Measurements from ENCODE around the gene GGT5.
A peak's percentile ranks its signal among the peaks of the same experiment; 100 is the strongest.
"Not testable (repeated sequence)": the region's sequence is repeated elsewhere in the genome, so short reads cannot be mapped to it uniquely, and the experiment has no call there.

Gene GGT5

GRCh38 chr22:24245030-24245431, at the start of gene GGT5:
Gene GGT5, minus strand, starts transcription at chr22:24245082. Its CDS starts 357 bp downstream, at chr22:24244725.
- FAIRE-seq; DNase-seq (ENCODE audit: insufficient read length, low spot score): not testable (repeated sequence)

DNA sequence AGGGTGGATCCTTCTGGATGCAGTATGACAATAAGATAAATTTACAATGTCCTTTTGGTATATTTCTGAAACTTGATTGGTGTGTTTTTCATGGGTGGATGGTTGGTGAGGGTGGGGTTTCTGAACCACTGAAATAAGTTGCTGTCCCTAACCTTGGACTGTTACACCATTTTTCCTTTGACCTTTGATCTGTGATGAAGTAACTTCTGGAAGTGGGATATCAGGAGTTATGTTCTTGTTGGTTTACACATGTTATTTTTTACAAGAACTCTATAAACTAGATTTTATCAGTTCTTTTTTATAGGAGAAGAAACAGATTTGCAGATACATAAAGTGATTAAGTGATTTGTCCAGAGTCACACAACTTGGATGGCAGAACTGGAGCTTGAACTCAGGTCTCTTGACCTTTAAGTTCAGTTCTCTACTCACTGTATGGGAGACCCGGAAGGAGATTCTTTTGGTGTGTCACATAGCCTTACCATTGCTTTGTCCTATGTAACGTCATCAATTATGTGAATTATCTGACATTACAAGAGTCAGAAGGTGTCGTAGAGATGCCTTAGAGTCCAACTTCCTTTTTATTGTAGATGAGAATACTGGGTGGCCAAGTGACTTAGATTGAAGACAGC, 47.4 kb upstream of the GGT5 start:
- not testable (repeated sequence) for DNase-seq (ENCODE audit: insufficient read length, low spot score); FAIRE-seq

GRCh38 chr22:24291515-24292201, 46.8 kb upstream of the GGT5 start:
- DNase-seq (ENCODE audit: insufficient read length, low spot score), result no peak
- no peak for FAIRE-seq
- no peak for TF ChIP-seq POLR2A (IDR thresholded peaks at IDR 0.05; ENCODE audit: low read depth, low read length)

DNA sequence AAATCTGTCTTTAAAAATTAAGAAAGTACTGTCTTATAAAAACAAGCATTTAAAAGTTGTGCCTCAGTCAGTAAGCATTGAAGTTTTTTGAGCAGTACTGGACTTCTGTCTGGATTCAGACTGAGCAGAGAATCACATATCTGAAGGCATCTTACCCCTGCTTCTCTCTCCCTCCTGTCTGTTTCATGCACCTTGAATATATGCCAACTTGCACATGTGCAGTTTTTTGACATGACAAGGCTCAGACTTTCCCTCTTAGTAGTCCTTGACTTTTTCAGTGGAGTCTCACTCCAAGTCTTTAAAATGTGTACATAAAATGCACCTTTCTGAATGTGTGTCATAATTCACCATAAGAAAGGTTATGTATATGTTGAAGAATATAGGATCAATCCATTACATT, 45.6 kb upstream of the GGT5 start:
- DNase-seq (ENCODE audit: insufficient read length, low spot score) (no peak), FAIRE-seq (no peak)
- no peak for TF ChIP-seq POLR2A (IDR thresholded peaks at IDR 0.05; ENCODE audit: low read depth, low read length)

- DNase-seq (ENCODE audit: insufficient read length, low spot score) (no peak), FAIRE-seq (peak; percentile 6)
- no peak for TF ChIP-seq POLR2A (IDR thresholded peaks at IDR 0.05; ENCODE audit: low read depth, low read length)
Observed at GRCh38 chr22:24289741-24290163, 44.9 kb upstream of the GGT5 start.

DNA sequence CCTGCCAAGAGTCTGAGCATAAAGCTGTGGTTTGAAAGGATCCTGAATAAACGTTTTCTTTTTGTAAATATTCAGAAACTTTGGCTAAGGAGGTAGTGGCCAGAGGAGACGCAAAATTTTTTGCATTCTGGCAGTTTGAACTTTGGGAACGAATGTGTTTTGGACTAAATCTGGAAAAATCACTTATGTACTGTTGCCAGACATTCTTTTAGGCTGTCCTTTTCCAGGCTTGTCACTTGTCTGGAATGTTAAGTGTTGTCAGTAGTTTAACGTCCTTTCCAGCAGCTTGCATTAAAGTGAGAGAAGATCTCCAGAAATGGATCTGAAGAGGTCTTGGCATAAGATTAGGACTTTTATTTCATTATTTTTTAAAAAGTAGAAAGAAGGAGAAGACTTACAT, 44.2 kb upstream of the GGT5 start:
- peak; percentile 17 for DNase-seq (ENCODE audit: insufficient read length, low spot score)
- peak; percentile 70 for FAIRE-seq
- TF ChIP-seq POLR2A (IDR thresholded peaks at IDR 0.05; ENCODE audit: low read depth, low read length), result no peak

GRCh38 chr22:24287801-24288200, 42.9 kb upstream of the GGT5 start:
- not testable (repeated sequence) for DNase-seq (ENCODE audit: insufficient read length, low spot score); FAIRE-seq

DNA sequence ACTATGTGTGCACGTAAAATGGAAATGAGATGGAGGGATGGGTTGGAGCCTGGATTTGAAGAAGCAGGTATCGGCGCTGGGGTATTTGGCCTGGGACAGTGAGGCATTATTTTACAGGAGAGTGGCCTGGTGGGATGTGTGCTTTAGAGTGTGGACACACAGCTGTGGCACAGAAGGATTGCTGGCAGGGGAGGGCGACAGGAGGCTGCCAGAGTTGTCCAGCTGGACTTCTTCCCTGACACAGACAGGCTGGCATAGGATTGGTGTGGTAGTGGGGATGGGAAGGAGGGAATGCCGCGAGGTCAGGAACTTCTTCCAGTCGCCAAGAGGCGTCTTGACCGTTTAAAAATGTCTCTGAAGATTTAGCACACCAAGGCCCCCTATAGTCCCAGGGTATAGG, 42.3 kb upstream of the GGT5 start:
- not testable (repeated sequence) for FAIRE-seq

DNA sequence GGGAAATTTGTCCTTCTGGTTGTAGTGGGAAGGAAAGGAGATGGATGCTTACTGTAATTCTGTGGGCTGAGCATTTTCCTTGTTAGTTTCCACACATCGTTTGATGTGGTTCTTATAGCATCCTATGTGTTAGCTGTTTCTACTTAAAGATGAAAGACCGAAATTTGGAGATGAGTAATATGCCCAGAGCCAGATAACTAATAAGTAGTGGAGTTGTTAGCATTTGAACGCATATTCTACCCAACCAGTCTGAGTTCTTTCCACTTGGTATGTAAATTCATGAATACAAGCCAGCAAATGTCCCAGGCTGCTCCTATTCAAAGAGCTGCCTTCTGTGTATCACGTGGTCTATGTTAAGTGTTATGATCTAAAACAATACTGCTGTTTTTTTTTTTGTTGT, 40.4 kb upstream of the GGT5 start:
- FAIRE-seq (no peak), DNase-seq (ENCODE audit: insufficient read length, low spot score) (no peak)
- no peak for TF ChIP-seq POLR2A (IDR thresholded peaks at IDR 0.05; ENCODE audit: low read depth, low read length)

More for the DNA sequence above, 42.3 kb upstream of the GGT5 start:
- not testable (repeated sequence) for DNase-seq (ENCODE audit: insufficient read length, low spot score)

DNA sequence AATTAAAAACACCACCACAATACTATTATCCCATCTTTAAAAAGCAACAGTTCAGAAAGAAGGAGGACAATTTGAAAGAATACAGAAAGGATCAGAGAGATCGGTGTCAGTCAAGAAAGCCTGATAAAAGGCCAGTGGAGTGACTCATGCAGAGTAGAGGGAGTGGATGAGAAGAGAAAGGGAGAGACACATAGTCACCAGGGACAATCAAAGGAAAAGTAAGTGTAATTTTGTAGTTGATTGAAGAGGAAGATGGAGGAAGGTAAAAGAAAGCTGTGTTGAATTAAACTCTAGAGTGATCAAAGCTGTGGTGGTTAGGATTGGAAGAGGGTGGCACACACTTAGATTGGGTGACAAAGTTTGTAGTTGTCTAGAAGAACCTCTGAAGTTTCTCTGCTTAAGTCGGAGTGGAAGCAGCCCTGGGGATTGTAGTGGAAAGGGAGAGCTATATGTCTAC, 39.9 kb upstream of the GGT5 start:
- no peak for TF ChIP-seq POLR2A (IDR thresholded peaks at IDR 0.05; ENCODE audit: low read depth, low read length)
- DNase-seq (ENCODE audit: insufficient read length, low spot score) (no peak), FAIRE-seq (no peak)

GRCh38 chr22:24282401-24282800, 37.5 kb upstream of the GGT5 start:
- no peak for TF ChIP-seq POLR2A (IDR thresholded peaks at IDR 0.05; ENCODE audit: low read depth, low read length)
- DNase-seq (ENCODE audit: insufficient read length, low spot score) (no peak), FAIRE-seq (no peak)

GRCh38 chr22:24280363-24280762, 35.5 kb upstream of the GGT5 start:
- FAIRE-seq; DNase-seq (ENCODE audit: insufficient read length, low spot score): not testable (repeated sequence)

- FAIRE-seq; DNase-seq (ENCODE audit: insufficient read length, low spot score): not testable (repeated sequence)
Observed at GRCh38 chr22:24274696-24275405, 30.0 kb upstream of the GGT5 start.

- not testable (repeated sequence) for FAIRE-seq
Observed at GRCh38 chr22:24273906-24274305, 29.0 kb upstream of the GGT5 start.

DNA sequence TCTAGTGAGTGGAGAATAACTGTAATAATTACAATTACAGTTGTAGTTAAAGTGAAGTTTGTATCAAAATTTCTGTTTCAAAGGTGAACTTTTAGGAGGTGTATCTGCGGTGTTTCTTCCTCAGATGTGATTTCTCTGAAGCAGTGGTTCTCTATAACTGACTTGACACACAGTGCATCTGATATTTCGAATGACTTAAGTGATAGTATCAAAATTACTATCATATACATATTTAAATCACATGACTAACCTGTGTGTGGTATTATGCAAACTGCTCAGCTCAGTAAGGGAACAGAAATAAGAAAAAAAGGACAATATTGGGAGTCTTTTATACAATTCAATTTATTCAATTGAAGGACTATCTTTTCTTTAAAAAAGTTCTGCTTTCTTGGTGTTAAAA, 28.1 kb upstream of the GGT5 start:
- not testable (repeated sequence) for FAIRE-seq; DNase-seq (ENCODE audit: insufficient read length, low spot score)

More at GRCh38 chr22:24273906-24274305, 29.0 kb upstream of the GGT5 start:
- not testable (repeated sequence) for DNase-seq (ENCODE audit: insufficient read length, low spot score)

Measured in H54 (cell line).